Activated naive CD4-positive, alpha-beta T cell treated with anti-CD3 and anti-CD28 coated beads for 36 hours (primary cell): ENCODE results near the gene LDHA. TPM values are rescaled to one million over a fixed set of nuclear protein-coding genes. Genes with fewer than 3 reads are reported as not detected.
A peak's percentile ranks its signal among the peaks of the same experiment; 100 is the strongest.

Source experiments
- CTCF ChIA-PET: fragments of 350-600 bp; sonication (Branson Sonifier 250); formaldehyde crosslinking; loops from one replicate; lab custom pipeline; 2021; ENCODE audit warnings: antibody characterized with exemption; lab: Charles Lee
- DNase-seq: peaks from one replicate; pipeline ENCODE4 v3.0.0-alpha.2; 2020
- H3K27ac Mint-ChIP-seq: one replicate; pipeline ENCODE4 v1.8.0; 2021; ENCODE audit warnings: mild to moderate bottlenecking, mixed read lengths
- H3K27me3 Mint-ChIP-seq: one replicate; pipeline ENCODE4 v1.8.0; 2021; ENCODE audit warnings: low read depth, mixed read lengths
- H3K36me3 Mint-ChIP-seq: one replicate; pipeline ENCODE4 v1.8.0; 2021; ENCODE audit warnings: low read depth, mixed read lengths
- H3K4me1 Mint-ChIP-seq: one replicate; pipeline ENCODE4 v1.8.0; 2021; ENCODE audit warnings: low read depth, mixed read lengths
- H3K4me3 Mint-ChIP-seq: one replicate; pipeline ENCODE4 v1.8.0; 2021; ENCODE audit warnings: mild to moderate bottlenecking, moderate library complexity, mixed read lengths
- H3K9me3 Mint-ChIP-seq: one replicate; pipeline ENCODE4 v1.8.0; 2021; ENCODE audit warnings: mixed read lengths
- intact Hi-C: fragments of 100-400 bp; cut with micrococcal nuclease; formaldehyde crosslinking; loops from one replicate; pipeline ENCODE4 v1.15.1; 2023
- total RNA-seq, 2 experiments: library from RNA; stranded (reverse); gene quantifications; one replicate each; pipeline ENCODE4 v1.2.3, GENCODE V29; 2021

LDHA gene
- 1,000 to 10,000 TPM; 1,317 to 1,360 TPM for total RNA-seq

- CTCF ChIA-PET = interaction anchor here (1.1 to 3.5 kb wide), 2 partner anchors 11 to 13 kb away, joined by 4 to 16 read pairs; no protein-coding TSS in a partner anchor
- Mint-ChIP-seq H3K4me3 (peak within 1 kb of the TSS; percentile 97), H3K27ac (peak within 1 kb of the TSS; percentile 99), H3K9me3 (no peaks in the 10 kb centered on the region), H3K36me3 (peaks cover 47% of the 10 kb centered on the region), H3K4me1 (peaks cover 56% of the 10 kb centered on the region), H3K27me3 (no peaks in the 10 kb centered on the region)
- peak; percentile 99 for DNase-seq
- intact Hi-C loops = loop anchor here (1.0 to 10.0 kb wide), 7 partner anchors 10 to 1970 kb away; partner anchors contain the start of genes HTATIP2, NUCB2, RPS13 and UEVLD
Measured at GRCh38 chr11:18394275-18394927, at the start of gene LDHA. Gene LDHA, plus strand, starts transcription at chr11:18394563. Its CDS starts 2,280 bp downstream, at chr11:18396843.

GRCh38 chr11:18347471-18348125 lies 46.8 kb upstream of the LDHA start:
- intact Hi-C loops = no loop called here
- CTCF ChIA-PET = no interaction called here
- Mint-ChIP-seq H3K27ac (peak overlapping the region; percentile 61), H3K4me1 (peaks cover 4% of the 10 kb centered on the region), H3K36me3 (peaks cover 24% of the 10 kb centered on the region), H3K4me3 (no peak overlapping the region), H3K9me3 (no peaks in the 10 kb centered on the region), H3K27me3 (no peaks in the 10 kb centered on the region)
- DNase-seq = no peak

- no peak overlapping the region for H3K4me3 Mint-ChIP-seq
- H3K4me1 Mint-ChIP-seq = peaks cover 4% of the 10 kb centered on the region
- H3K9me3 Mint-ChIP-seq = no peaks in the 10 kb centered on the region
- peaks cover 35% of the 10 kb centered on the region for H3K36me3 Mint-ChIP-seq
- intact Hi-C loops = no loop called here
- H3K27me3 Mint-ChIP-seq = no peaks in the 10 kb centered on the region
- DNase-seq = no peak
- H3K27ac Mint-ChIP-seq = no peak overlapping the region
- CTCF ChIA-PET = no interaction called here
Measured at GRCh38 chr11:18352581-18352980, 41.8 kb upstream of the LDHA start.

DNA sequence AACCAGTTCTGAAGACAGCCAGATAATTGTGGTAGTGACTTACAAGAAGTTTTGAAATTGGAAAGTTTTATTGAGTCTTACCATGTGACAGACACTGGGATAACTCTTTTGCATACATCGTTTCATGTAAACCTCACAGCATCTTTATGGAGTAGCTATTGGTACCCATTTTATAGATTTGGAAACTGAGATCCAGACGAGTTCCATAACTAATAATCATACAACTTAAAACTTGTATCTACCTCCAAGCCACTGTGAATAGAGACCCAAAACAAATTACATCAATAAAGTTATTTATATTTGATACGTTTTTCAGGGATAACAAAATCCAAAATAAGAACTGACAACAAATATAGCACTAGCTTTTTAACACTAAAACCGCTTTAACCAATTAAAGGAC lies 35.7 kb upstream of the LDHA start:
- no peaks in the 10 kb centered on the region for H3K4me1 Mint-ChIP-seq
- CTCF ChIA-PET = interaction anchor here (0.6 kb wide), 1 partner anchor 1950 kb away, joined by 8 read pairs; no protein-coding TSS in a partner anchor
- no peak overlapping the region for H3K27ac Mint-ChIP-seq

DNA sequence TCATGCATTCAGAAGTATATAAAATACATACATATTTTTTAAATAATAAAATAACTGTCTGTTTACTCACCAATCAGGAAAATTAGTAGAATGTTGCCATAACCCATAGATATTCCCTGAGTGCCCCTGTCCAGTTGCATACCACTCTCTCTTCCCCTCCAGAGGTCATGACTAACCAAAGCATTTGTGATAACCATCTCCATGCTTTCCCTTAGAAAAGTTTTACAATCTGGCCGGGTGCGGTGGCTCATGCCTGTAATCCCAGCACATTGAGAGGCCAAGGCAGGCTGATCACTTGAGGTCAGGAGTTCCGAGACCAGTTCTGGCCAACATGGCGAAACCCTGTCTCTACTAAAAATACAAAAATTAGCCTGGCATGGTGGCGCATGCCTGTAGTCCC lies 33.2 kb upstream of the LDHA start:
- CTCF ChIA-PET = no interaction called here
- no peaks in the 10 kb centered on the region for H3K4me1 Mint-ChIP-seq
- no peak overlapping the region for H3K27ac Mint-ChIP-seq
- no peak for DNase-seq
- H3K4me3 Mint-ChIP-seq = no peak overlapping the region
- H3K36me3 Mint-ChIP-seq = peaks cover 39% of the 10 kb centered on the region
- intact Hi-C loops = no loop called here
- H3K9me3 Mint-ChIP-seq = no peaks in the 10 kb centered on the region
- no peaks in the 10 kb centered on the region for H3K27me3 Mint-ChIP-seq

More for the DNA sequence above, 35.7 kb upstream of the LDHA start:
- no peak for DNase-seq
- H3K36me3 Mint-ChIP-seq = peaks cover 36% of the 10 kb centered on the region
- H3K4me3 Mint-ChIP-seq = no peak overlapping the region
- no peaks in the 10 kb centered on the region for H3K9me3 Mint-ChIP-seq
- H3K27me3 Mint-ChIP-seq = no peaks in the 10 kb centered on the region
- intact Hi-C loops = no loop called here

DNA sequence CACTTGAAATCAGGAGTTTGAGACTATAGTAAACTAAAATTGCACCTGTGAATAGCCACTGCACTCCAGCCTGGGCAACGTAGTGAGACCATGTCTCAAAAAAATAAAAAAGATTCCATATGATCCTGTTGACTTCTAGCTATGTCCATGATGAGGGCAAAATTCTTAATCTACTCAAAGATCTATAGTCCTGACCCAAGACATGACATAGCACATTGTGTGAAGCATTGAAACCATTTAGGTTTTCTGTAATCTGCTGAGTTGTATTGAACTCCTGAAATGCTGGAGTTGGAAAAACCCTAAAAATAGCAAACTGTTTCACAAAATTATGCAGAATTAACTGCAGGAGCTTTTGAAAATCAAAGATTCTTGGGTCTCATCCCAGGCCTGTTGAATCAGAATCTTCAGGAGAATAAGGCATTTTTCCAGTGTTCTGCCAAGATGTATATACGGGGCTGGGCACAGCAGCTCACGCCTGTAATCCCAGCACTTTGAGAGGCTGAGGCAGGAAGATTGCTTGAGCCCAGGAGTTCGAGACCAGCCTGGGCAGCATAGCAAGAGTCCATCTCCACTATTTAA lies 29.8 kb upstream of the LDHA start:
- H3K27ac Mint-ChIP-seq = no peak overlapping the region
- CTCF ChIA-PET = interaction anchor here (0.6 to 0.7 kb wide), 3 partner anchors 9 to 764 kb away, joined by 3 to 4 read pairs (median 4); no protein-coding TSS in a partner anchor

GRCh38 chr11:18365741-18366140 lies 28.6 kb upstream of the LDHA start:
- Mint-ChIP-seq H3K4me3 (no peak overlapping the region), H3K36me3 (peaks cover 31% of the 10 kb centered on the region), H3K27ac (no peak overlapping the region), H3K9me3 (no peaks in the 10 kb centered on the region), H3K27me3 (no peaks in the 10 kb centered on the region), H3K4me1 (no peaks in the 10 kb centered on the region)
- DNase-seq = no peak
- CTCF ChIA-PET = no interaction called here
- intact Hi-C loops = no loop called here

More for the DNA sequence above, 29.8 kb upstream of the LDHA start:
- H3K4me3 Mint-ChIP-seq = no peak overlapping the region
- H3K4me1 Mint-ChIP-seq = no peaks in the 10 kb centered on the region
- H3K27me3 Mint-ChIP-seq = no peaks in the 10 kb centered on the region
- intact Hi-C loops = no loop called here
- H3K9me3 Mint-ChIP-seq = no peaks in the 10 kb centered on the region
- no peak for DNase-seq
- H3K36me3 Mint-ChIP-seq = peaks cover 32% of the 10 kb centered on the region

DNA sequence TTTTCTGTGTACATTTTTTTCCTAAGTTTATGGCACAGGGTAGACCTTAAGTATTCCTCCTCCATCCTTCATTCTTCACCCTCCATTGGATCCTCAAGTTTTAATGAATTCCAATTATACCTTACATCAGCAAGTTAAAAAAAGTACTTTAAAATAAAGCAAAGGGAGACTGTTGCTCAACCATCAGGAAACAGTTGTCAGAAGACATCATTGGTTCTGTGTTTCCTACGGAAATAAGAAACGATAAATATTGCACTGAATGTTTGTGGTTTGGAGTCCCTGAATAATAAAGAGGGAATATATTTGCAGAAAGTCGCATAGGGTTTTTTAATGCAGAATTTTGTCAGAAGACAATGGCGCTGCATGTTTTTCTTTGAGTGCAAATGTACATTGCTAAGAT lies 28.1 kb upstream of the LDHA start:
- no peaks in the 10 kb centered on the region for H3K27me3 Mint-ChIP-seq
- DNase-seq = no peak
- CTCF ChIA-PET = no interaction called here
- H3K9me3 Mint-ChIP-seq = no peaks in the 10 kb centered on the region
- no peak overlapping the region for H3K27ac Mint-ChIP-seq
- H3K36me3 Mint-ChIP-seq = peaks cover 26% of the 10 kb centered on the region
- no peaks in the 10 kb centered on the region for H3K4me1 Mint-ChIP-seq
- intact Hi-C loops = no loop called here
- H3K4me3 Mint-ChIP-seq = no peak overlapping the region

- no peak overlapping the region for H3K27ac Mint-ChIP-seq
- H3K4me1 Mint-ChIP-seq = no peaks in the 10 kb centered on the region
- no peak for DNase-seq
- H3K4me3 Mint-ChIP-seq = no peak overlapping the region
- H3K36me3 Mint-ChIP-seq = peaks cover 26% of the 10 kb centered on the region
- intact Hi-C loops = no loop called here
- CTCF ChIA-PET = interaction anchor here (0.6 kb wide), 1 partner anchor 84 kb away, joined by 5 read pairs; no protein-coding TSS in a partner anchor
- no peaks in the 10 kb centered on the region for H3K27me3 Mint-ChIP-seq
- no peaks in the 10 kb centered on the region for H3K9me3 Mint-ChIP-seq
Measured at GRCh38 chr11:18367431-18367830, 26.9 kb upstream of the LDHA start.

DNA sequence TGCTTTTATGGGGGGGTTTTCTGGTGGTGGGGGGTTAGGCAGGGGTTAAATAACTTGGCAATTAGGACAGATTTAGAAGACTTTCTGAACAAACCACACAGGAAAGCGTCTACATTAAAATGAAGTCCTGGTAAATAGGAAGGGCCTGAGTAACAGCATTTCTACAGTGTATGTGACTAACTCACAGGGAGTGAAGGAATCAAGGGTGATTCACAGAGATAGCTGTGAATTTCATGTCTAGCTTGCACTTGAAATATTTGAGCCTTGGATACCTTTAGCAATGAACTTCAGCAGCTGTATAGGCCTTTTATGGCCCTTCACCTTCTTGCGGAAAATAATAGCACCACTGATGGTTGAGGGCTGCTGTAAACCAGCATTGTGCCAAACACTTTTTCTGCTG lies 26.1 kb upstream of the LDHA start:
- H3K27ac Mint-ChIP-seq = no peak overlapping the region
- no peak overlapping the region for H3K4me3 Mint-ChIP-seq
- peaks cover 26% of the 10 kb centered on the region for H3K36me3 Mint-ChIP-seq
- H3K27me3 Mint-ChIP-seq = no peaks in the 10 kb centered on the region
- CTCF ChIA-PET = interaction anchor here (0.6 kb wide), 1 partner anchor 72 kb away, joined by 4 read pairs; no protein-coding TSS in a partner anchor
- no peak for DNase-seq
- intact Hi-C loops = no loop called here
- H3K9me3 Mint-ChIP-seq = no peaks in the 10 kb centered on the region
- H3K4me1 Mint-ChIP-seq = no peaks in the 10 kb centered on the region

GRCh38 chr11:18369398-18369797 lies 25.0 kb upstream of the LDHA start:
- peaks cover 19% of the 10 kb centered on the region for H3K36me3 Mint-ChIP-seq
- H3K4me3 Mint-ChIP-seq = no peak overlapping the region
- intact Hi-C loops = no loop called here
- no peak for DNase-seq
- H3K4me1 Mint-ChIP-seq = no peaks in the 10 kb centered on the region
- H3K27me3 Mint-ChIP-seq = no peaks in the 10 kb centered on the region
- CTCF ChIA-PET = interaction anchor here (0.5 to 0.6 kb wide), 2 partner anchors 13 to 169 kb away, joined by 4 to 8 read pairs; no protein-coding TSS in a partner anchor
- H3K9me3 Mint-ChIP-seq = no peaks in the 10 kb centered on the region
- no peak overlapping the region for H3K27ac Mint-ChIP-seq

DNA sequence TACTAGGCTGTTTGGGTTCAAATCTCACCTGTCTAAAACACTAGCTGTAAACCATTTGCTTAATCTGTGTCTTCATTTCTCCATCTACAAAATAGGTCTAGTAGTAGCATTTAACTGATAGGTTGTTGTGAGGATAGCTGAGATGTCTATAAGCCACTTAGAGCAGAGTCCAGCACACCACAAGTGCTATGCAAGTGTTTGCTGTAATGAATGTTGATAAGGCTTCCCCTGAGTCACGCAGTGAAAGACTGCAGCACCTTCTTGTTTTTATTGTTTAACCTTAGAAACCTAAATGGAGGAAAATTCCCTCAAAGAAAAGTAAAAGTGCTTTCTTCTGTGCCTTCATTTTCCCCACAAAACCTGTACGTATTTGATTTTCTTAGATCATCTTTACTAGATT lies 23.1 kb upstream of the LDHA start:
- no peaks in the 10 kb centered on the region for H3K27me3 Mint-ChIP-seq
- intact Hi-C loops = no loop called here
- H3K4me3 Mint-ChIP-seq = no peak overlapping the region
- DNase-seq = no peak
- H3K36me3 Mint-ChIP-seq = peaks cover 9% of the 10 kb centered on the region
- no peak overlapping the region for H3K27ac Mint-ChIP-seq
- CTCF ChIA-PET = interaction anchor here (0.6 to 1.1 kb wide), 2 partner anchors 256 to 1220 kb away, joined by 3 to 5 read pairs; no protein-coding TSS in a partner anchor
- no peaks in the 10 kb centered on the region for H3K4me1 Mint-ChIP-seq
- H3K9me3 Mint-ChIP-seq = no peaks in the 10 kb centered on the region
